Measurements from ENCODE around the gene GREB1.

The GREB1 gene

DNA sequence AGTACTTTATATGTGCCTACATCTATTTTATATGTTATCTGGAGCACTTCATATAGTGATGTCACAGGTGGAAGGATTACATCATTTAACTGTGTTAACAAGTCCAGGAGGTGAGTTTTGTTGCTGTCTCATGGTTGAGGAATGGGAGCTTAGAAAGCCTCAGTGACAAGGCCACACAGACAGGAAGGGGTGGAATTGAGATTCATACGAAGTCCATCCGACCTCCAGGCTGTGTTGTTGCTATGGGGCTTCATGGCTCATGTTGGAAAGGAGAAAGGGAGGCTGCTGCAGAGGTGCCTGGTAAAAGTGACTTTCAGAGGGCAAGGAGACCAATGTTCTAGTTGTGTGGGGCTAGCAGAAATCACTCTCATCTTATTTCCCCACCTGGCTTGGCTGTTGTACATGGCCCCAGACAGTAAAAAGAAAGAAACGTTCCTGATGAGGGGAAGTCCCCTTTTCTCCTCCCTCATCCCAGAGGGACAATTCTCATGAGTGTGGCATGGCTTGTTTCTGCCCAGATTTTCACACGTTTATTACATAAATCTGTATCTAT, 31.0 kb upstream of the GREB1 start:
- TF ChIP-seq, protein P1, sequence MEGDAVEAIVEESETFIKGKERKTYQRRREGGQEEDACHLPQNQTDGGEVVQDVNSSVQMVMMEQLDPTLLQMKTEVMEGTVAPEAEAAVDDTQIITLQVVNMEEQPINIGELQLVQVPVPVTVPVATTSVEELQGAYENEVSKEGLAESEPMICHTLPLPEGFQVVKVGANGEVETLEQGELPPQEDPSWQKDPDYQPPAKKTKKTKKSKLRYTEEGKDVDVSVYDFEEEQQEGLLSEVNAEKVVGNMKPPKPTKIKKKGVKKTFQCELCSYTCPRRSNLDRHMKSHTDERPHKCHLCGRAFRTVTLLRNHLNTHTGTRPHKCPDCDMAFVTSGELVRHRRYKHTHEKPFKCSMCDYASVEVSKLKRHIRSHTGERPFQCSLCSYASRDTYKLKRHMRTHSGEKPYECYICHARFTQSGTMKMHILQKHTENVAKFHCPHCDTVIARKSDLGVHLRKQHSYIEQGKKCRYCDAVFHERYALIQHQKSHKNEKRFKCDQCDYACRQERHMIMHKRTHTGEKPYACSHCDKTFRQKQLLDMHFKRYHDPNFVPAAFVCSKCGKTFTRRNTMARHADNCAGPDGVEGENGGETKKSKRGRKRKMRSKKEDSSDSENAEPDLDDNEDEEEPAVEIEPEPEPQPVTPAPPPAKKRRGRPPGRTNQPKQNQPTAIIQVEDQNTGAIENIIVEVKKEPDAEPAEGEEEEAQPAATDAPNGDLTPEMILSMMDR (conservative IDR thresholded peaks at IDR 0.05; ENCODE audit: low read length) = no peak
- DNase-seq (ENCODE audit: low read depth) = no peak
- H3K4me3 ChIP-seq (ENCODE audit: low read length) = no peak overlapping the region

GRCh38 chr2:11503354-11503927, 30.4 kb upstream of the GREB1 start:
- no peak overlapping the region for H3K4me3 ChIP-seq (ENCODE audit: low read length)
- no peak for DNase-seq (ENCODE audit: low read depth)
- TF ChIP-seq, protein P1 (conservative IDR thresholded peaks at IDR 0.05; ENCODE audit: low read length) = no peak

GRCh38 chr2:11505652-11506610, 27.9 kb upstream of the GREB1 start:
- H3K4me3 ChIP-seq (ENCODE audit: low read length) = no peak overlapping the region
- no peak for DNase-seq (ENCODE audit: low read depth)
- TF ChIP-seq, protein P1 (conservative IDR thresholded peaks at IDR 0.05; ENCODE audit: low read length) = no peak

DNA sequence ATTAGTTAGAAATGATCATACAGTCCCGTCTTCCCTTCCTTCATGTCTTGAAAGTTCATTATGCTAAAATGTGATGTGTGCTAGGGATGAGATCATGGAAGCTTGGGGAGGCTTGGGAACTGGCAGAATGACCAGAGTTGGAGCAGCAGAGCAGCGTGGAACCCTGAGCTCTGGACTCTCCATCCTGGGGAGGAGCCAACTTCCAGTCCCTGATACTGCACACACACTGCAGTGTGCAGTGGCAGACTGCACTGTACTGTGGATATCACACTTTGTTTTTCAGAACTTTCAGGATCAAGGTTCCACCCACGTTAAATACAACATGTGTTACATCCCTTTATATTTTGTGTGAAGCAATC, 27.3 kb upstream of the GREB1 start:
- H3K4me3 ChIP-seq (ENCODE audit: low read length) = no peak overlapping the region
- TF ChIP-seq, protein P1 (conservative IDR thresholded peaks at IDR 0.05; ENCODE audit: low read length) = no peak
- DNase-seq (ENCODE audit: low read depth) = no peak

DNA sequence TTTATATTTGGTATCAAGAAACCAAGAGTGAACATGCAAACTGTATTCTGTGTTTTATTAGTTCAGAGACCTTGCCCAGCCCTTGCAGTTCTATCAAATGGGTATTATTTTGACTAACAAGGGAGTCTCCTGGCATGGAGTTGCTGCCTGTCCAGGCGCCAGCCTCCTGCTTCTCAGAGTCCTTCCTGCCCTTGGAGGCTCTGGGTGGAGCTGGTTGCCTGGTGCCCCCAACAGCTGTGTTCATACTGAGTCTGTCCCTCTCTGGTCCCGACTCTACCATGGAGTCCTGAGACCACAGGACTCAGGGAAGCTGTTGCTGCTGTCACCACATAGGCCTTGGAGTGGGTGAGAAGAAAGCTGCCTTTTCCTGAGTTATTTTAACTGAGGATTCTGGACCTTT, 26.3 kb upstream of the GREB1 start:
- DNase-seq (ENCODE audit: low read depth) = no peak
- TF ChIP-seq, protein P1 (conservative IDR thresholded peaks at IDR 0.05; ENCODE audit: low read length) = no peak
- H3K4me3 ChIP-seq (ENCODE audit: low read length) = no peak overlapping the region

DNA sequence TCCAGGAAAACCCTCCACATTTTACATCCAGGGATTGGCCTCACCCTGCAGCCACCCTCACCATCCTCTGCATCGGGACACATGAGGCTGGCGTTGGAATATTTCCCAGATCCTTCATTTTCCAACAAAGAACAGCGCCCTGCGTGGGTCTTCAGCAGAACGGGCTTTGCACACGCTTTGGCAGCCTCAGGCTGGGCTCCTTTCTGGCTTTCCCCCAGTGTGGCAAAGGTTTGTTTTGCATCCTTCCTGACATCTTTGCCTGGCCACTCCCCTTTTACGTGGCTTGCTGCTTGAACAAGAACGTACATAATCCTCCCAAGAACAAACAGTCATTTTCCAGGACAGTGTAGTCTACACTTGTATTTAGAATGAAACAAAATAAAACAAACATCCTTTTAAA, 25.6 kb upstream of the GREB1 start:
- no peak overlapping the region for H3K4me3 ChIP-seq (ENCODE audit: low read length)
- DNase-seq (ENCODE audit: low read depth) = no peak

More for the DNA sequence above, 25.6 kb upstream of the GREB1 start:
- TF ChIP-seq, protein P1 (conservative IDR thresholded peaks at IDR 0.05; ENCODE audit: low read length) = no peak

Data from AG10803 (cell line).